Body of pancreas (tissue), 4 donors: Measurements from ENCODE around the gene ERC1.

Source experiments
- POLR2A ChIP-seq, 3 donors: fragments of 450-650 bp; IDR thresholded peaks; one replicate each; pipeline ENCODE4 v1.6.1; 2016; ENCODE audit warnings: antibody characterized with exemption in 3 of 3, mild to moderate bottlenecking in 2 of 3
- TF ChIP-seq, protein P1 (sequence below), 7 experiments: fragments of 450-650 bp in 4 of 7; fragments of 200-600 bp in 3 of 7; sonication (generic) in 3 of 7; IDR thresholded peaks; one replicate each; pipeline ENCODE4 v1.5.1; 2016 to 2019; ENCODE audit warnings: antibody characterized with exemption in 7 of 7

DNA sequence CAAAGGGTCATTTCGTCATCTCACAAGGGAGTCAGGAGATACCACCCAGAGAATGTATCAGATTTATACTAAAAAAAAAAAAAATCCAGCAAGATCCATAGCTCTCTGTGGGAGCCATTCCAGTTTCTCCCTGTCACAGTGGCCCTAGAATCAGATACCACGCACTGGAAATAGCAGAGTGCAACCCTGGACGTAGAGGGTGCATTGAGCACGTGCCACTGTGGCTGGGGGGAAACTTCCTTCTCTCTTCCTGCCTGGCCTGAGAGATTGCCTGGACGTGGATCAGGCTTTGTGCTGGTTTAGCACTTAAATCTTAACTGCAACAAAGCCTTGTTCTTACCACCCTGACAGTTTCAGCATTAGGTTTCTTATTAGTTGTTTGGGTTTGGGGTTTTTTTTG lies 479.0 kb downstream of the ERC1 start:
- TF ChIP-seq, protein P1, sequence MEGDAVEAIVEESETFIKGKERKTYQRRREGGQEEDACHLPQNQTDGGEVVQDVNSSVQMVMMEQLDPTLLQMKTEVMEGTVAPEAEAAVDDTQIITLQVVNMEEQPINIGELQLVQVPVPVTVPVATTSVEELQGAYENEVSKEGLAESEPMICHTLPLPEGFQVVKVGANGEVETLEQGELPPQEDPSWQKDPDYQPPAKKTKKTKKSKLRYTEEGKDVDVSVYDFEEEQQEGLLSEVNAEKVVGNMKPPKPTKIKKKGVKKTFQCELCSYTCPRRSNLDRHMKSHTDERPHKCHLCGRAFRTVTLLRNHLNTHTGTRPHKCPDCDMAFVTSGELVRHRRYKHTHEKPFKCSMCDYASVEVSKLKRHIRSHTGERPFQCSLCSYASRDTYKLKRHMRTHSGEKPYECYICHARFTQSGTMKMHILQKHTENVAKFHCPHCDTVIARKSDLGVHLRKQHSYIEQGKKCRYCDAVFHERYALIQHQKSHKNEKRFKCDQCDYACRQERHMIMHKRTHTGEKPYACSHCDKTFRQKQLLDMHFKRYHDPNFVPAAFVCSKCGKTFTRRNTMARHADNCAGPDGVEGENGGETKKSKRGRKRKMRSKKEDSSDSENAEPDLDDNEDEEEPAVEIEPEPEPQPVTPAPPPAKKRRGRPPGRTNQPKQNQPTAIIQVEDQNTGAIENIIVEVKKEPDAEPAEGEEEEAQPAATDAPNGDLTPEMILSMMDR (IDR thresholded peaks at IDR 0.05), result no peak
- TF ChIP-seq POLR2A (IDR thresholded peaks at IDR 0.05), result no peak
